HG03558 (cell line): ENCODE measurements around the gene ALG14.
"Not testable (repeated sequence)": the region's sequence is repeated elsewhere in the genome, so short reads cannot be mapped to it uniquely, and the experiment has no call there.

Experiments
- ATAC-seq: cut with Tn5 transposase; IDR thresholded peaks from one replicate; pipeline ENCODE4 v1.9.1; 2021; ENCODE audit warnings: moderate number of reproducible peaks; ENCODE audit not compliant: unreplicated experiment; ENCODE audit errors: extremely low read depth

Gene ALG14

DNA sequence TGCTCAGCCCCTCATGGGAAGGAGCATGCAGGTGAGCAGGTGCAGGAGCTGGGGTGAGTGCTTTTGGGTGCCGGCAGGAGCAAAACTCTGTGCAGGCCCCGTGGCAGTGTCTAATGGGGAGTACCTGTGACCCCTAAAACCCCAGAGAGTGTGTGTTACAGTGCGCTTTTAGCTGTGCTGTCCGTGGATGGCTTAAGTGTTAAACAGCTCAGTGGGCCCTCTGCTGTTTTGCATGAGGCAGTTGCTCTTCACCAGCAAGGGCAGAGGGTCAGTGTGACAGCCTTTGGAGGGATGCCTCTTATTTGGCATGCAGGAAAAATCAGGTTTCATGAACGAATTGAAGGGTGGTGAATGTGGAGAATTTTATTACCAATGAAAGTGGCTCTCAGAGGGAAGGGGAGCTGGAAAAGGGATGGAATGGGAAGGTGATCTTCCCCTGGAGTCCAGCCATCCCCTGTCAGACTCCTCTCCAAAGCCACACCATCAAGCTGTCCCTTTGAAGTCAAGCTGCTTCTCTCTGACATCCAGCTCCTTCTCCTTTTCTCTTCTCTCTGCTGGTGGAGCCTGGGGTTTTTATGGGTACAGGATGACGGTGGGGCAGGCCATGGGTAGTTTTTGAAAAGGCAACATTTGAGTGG is 17.0 kb upstream of the ALG14 start:
- no peak for ATAC-seq

DNA sequence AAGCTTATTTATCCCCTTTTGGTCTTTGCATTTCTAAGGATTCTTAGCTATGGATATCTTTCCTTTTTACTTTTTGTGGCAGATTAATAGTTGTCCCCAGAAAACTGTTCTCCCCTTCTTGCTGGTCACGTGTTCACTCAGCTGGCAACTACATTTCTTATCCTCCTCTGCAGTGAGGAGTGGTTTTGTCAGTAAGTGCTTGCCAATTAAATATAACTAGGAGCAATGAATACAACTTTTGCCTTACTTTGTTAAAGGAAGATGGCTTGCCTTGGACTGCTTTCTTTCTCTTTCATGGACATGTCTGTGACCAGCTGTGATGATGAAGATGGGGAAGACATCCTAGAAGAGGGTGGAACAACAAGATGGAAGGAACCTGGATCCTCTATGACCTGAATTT is 15.6 kb upstream of the ALG14 start:
- no peak for ATAC-seq

DNA sequence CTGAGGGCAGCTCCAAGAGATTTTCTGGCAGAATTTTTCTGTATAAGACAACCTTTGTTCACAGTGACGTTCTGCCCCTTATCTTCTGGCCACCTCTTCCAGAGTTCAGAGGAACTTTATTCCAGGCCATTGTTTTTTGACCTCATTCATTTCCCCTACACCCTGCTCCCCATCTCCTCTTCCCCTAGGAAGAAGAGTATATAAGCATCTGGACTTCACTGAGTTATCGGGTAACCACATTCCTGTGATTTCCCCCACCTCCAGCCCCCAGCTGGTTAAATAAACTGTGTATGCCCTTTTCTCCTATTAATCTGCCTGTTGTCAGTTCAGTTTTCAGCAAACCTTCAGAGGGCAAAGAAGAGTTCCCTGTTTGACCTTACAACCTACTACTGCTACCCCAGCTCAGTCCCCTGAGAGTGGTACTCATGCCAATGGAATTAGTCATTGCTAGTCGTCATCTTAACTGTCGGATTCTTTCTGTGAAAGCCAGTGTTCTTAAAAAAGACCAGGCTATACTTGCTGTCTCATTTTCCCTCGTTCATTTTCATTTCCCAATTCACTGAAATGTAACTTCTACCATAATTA is 14.3 kb upstream of the ALG14 start:
- peak; percentile 46 for ATAC-seq

DNA sequence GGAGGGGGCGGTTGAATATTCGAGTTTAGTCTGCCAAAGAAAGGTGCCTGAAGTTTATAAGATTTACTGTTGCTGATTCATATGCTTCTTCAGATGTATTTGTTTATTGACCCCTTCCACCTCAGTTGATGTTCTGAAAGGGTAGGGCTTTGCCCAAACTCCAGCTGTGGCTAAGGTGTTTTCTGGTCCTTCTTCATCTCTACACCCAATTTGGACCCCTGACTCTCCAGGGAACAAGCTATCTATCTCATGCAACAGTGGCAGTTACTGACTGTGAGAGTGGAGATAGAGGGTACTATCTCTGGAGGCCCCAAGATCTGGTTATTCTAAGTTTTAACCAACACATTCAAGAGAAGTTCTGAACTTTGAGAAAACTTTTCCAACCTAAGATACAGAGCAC is 12.6 kb upstream of the ALG14 start:
- ATAC-seq, result no peak

DNA sequence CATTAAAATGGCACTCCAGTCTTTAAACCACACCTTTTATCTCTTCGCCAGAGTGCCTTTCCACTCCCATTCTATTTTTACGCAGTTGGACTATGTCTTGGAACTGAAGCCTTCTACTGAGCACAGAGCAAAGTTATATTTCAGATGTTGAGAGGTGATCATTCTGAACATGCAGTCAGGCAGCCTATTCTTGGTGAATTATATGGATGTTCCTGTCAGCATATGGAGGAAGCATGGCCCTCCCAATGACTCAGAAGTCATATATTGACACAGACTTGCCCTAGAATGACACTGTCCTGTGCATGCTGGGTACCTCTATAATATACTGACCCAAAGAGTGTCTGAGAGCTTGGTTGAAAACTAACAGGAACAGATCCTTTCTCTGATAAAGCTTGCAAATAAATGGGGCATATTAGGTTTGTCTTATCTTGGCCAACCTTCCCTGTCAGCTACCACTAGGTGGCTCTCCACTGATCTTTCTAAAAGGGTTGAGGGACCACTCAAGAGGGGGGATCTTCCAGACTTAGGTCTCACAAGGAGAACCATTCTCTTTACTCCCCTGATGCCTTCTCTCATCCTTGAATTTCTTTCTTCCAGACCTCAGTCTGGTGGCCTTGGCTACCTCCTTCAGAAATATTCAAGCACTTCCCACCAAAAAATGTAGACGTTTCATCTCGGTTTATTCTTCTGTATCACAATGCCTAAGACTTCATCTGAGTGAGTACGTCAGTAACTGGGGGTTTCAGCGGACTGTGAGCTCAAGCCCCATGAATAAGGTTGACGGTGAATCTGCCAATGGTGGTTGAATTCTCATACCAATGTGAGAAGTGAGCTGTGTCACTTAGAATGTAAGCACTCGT is 11.8 kb upstream of the ALG14 start:
- no peak for ATAC-seq

DNA sequence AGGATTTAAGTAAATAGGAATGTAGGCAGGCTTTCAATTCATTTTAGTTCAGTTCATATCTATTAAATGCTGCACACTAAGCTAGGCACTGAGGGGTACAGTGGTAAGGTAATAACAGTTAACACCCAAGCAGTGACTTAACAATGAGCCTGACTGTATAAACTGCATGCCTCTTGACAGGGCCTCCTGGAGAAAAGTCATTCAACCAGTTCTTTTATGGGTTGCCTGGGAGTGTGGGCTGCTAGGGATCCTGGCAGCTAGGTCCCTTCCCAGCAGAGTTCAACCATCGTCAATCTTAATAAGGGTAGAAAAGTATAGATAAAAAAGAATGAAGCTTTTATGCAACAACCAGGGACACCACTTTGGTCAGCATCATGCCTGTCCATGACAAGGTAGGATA is 8.1 kb upstream of the ALG14 start:
- ATAC-seq, result no peak

DNA sequence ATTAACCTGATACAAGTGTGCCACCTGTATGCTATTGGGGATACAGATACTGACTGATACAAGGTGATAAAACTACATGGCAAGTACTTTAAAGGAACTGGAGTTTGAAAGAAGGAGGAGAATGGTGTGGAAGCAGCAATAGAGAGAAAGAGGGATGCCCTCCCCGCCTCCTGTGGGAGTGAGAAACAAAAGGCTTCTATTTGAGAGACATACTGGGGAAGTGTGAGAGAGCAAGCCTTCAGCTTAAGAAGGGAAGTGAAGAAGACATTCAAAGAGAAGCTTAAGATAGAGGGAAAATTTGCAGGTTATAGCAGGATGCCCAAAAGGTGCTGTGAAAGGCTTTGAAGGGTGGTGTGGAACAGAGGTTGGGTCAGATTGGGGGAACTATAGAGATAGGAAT is 7.7 kb upstream of the ALG14 start:
- ATAC-seq, result no peak

DNA sequence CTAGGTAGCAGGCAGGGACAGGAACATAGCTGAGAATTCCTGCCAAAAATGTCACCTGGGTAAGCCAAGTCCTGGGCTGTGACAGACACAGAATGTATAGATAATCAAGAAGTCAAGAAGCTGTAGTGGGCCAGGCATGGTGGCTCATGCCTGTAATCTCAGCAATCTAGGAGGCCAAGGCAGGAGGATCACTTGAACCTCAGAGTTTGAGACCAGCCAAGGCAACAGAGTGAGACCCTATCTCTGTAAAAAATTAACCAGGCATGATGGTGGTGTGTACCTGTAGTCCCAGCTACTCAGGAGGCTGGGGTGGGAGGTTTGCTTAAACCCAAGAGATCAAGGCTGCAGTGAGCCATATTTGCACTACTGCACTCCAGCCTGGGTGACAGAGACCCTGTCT is 3.3 kb upstream of the ALG14 start:
- ATAC-seq, result no peak

DNA sequence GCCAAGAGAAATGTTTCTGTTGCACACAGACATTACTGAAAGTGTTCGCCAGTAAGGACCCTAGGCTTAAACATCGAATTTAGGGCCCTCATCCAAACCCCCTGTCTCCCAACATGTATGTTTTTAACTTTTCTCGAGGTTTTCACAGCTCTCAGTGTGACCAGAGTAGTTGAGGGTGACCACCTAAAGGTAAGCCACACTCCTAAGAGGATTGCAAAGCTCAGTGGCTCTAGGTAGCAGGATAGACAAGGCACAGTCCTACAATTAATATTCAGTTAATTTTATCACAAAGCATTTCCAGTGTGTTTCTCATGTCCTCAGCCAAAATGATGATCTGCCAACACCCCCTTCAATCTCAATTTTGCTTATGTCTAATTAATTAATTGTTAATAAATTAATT is 695 bp upstream of the ALG14 start:
- ATAC-seq, result no peak

DNA sequence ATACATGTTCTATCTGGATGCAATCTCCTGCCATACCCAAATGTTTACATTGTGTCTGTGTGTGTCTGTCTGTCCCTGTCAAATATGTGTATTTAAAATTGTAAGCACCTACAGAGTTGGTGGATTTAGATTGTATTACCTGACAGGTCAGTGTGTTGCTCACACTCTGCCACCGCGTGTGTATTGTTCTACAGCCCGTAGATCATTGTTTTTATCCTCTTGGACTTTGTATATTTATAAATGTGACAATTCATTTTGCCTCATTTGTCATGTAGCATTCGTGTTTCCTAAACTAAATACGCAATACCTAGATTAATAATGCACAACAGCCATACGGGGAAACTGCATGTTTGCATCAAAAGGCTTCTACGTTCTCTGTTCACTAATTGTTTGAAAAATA is 634 bp downstream of the ALG14 start:
- no peak for ATAC-seq

DNA sequence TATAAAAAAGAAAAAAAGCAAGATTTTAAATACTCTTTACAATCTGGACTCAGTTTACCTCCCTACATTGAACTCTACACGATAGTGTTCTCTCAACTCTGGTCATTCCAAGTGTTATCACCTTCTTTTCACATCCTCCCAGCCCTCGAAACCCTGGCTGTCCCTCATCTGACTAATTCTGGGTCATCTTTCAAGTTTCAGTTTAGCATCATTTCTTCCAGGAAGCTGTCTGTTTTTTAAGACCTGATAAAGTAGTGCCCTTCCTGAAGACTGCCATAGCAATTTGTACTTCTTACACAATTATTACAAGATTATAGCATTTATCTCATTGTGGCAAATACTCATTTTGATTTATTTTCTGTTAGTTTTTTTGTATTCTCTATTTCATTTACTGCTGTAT is 1.2 kb downstream of the ALG14 start:
- ATAC-seq, result no peak

DNA sequence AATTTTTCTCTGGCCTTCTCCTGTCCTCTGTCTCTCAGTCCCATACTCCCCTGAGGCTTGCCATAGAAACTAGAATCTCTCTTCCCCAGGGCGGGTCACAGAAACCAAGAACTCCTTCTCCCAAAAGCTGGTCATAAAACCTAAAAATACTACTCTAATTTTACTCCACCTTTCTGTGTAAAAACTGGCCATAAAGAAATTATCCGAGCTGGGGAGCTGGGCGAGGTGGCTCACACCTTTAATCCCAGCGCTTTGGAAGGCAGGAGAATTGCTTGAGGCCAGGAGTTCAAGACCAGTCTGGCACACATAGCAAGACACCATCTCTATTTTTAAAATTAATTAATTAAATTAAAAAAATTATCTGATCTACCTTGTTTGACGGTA is 3.0 kb downstream of the ALG14 start:
- ATAC-seq, result no peak

DNA sequence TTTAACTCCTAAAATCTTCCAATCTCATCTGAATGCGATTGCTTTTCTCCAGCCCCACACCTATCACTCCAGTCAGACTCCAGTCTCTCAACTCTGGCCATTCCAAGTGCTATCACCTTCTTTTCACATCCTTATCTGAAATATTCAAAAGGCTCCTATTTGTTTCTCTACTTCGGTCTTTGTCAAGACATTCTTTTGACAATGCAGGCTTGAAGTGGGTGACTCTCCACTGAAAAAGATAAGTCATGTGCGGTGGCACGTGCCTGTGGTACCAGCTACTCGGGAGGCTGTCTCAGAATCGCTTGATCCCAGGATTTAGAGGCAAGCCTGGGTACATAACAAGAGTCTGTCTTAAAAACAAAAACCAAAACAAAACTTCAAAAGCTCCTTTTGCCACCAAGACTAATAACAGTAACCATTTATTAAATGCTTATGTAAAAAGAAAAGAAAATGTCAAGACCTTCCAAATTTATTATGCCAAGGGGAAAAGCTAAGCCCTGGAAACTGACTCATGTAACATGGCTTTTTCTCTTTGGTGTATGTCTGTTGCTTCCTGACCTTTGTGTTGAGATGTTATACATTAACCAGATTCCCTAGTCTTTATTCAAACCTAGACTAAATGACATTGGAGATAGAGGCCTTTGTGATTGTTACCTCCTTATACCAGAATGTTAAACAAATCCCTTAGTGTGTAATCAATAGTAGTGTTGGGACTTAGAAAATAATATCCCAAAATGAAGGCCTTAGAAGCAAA is 3.6 kb downstream of the ALG14 start:
- ATAC-seq, result no peak

DNA sequence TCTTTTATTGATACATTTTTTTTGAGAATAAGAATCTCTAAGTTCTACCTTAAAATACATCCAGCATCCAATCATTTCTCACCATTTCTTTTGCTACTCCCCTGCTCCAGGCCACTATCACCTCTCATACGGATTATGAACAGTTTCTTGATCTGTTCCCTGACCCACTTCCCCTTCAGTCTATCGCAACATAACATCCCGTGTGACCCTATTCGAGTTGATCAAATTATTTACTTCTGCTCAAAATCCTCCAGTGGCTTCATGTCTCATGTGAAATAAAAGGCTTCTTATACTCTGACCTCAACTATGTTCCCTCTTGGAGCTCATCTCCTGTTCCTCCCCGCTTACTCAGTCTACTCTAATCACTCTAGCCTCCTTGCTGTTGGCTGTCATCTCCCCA is 5.2 kb downstream of the ALG14 start:
- ATAC-seq, result no peak

DNA sequence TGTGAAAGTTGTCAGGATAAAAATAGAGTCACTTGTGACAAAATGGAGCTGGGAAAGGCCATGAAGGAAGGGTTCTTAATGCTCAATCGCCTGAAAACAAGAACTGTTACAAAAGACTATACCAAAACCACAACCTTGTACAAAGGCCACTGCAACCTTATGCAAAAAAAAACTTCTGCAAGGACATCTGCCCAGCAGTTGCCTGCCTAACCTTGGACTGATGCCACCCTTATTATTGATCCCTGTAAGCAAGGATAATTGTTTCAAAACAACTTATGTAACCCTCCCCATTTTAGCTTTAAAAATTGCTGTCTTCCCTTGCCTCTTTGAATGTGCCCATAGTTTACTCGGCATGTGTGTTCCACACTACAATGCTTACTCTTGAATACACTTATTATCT is 5.7 kb downstream of the ALG14 start:
- no peak for ATAC-seq

DNA sequence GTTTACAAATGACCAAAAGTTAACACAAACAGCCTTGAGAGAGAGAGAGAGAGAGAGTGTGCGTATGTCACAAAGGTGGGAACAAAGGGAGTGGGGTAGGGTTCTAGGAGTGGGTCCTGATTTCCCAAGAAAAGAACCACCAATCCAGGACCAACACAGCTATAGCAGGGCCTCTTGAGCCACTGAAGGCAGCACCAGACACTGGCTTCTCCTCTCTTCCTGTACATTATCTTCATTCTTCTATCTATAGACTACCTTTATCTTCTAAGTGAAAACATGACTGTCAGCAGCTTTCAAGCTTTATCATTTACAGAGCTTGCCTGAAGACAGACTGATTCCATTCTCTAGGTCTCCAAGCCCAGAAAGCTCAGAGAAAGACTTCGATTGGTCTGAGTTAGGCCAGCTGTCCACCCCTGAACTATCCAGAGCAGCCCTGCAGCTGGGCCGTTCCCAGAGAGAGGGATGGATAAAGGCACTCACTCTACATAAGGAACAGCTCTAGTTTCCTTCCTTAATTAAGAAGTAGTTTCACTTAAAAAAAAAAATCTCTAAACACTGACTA is 11.2 kb downstream of the ALG14 start:
- no peak for ATAC-seq

DNA sequence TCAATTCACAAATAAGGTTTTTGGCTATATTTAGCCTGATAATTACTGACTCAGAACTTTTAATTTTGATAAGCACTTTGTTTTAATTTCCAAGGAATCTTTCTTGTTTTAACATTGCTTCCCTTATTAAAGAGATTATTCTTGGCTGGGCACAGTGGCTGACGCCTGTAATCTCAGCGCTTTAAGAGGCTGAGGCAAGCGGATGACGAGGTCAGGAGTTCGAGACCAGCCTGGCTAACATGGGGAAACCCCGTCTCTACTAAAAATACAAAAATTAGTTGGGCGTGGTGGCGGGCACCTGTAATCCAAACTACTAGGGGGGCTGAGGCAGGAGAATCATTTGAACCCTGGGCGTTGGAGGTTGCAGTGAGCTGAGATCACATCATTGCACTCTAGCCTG is 13.8 kb downstream of the ALG14 start:
- no peak for ATAC-seq

DNA sequence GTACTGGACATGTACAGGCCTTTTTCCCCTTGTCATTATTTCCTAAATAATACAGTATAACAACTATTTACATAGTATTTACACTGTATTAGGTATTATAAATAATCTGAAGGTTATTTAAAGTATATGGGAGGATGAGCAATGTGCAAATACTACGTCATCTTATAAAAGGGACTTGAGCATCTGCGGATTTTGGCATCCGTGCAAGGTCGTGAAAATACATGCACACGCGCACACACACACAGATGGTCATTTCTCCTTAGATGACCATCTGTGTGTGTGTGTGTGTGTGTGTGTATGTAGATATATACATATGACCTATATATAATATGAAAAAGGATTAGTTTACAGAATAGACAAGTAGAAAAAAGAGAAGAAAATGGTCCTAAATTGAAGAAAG is 15.4 kb downstream of the ALG14 start:
- ATAC-seq, result no peak

DNA sequence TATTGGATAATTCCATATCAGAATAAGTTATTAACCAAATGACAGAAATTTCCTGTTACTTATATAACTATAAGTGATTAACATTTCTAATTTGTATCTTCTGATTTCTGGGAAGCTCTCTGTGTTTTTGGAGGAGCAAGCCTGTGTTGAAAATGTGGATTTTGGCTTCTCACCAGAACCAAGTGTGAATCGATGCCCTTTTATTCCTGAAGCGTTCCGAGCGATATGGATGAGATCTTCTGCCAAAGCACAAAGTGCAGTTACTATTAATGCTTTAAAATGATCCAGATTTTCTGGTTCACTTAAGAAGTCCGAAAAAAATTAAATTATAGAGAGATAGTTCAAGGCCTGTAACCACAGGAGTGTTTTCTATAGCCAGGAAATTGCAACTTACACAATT is 22.8 kb downstream of the ALG14 start:
- no peak for ATAC-seq

DNA sequence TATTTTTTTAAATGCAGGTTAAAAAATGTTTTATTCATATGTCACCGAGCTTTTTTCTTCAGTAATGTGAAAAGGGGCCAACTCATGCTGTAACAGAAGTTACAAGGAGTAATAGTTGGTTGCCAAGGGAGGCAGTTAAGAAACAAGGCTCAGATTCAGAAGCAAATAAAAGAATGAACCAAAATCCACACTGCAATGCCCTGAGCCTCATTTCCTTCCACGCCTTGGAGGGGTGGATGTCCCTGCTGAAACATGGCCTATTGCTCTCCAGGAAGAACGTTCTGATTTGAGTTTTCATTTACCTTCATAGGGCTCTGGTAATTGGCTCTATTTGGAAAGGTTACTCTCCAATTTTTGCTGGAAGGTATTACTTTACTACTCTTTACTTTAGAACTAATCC is 24.4 kb downstream of the ALG14 start:
- no peak for ATAC-seq

DNA sequence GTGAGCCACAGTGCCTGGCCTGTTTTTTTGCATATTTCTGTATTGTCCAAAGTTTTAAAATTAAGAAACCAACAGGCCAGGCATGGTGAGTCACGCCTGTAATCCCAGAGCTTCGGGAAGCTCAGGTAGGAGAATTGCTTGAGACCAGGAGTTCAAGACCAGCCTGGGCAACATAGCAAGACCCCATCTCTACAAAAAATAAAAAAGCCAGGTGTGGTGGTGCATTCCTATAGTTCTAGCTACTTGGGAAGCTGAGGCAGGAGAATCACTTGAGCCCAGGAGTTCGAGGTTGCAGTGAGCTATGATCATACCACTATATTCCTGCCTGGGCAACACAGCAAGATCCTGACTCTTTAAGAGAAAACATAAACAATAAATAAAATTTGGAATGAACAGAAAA is 25.1 kb downstream of the ALG14 start:
- not testable (repeated sequence) for ATAC-seq
